Gastrocnemius medialis (tissue), 4 donors: Measurements from ENCODE around the gene GADD45GIP1.

ENCODE experiments used
- CTCF ChIP-seq, 5 experiments: fragments of 450-650 bp in 3 of 5; fragments of 200-600 bp in 2 of 5; sonication (generic) in 2 of 5; IDR thresholded peaks in 4 of 5; conservative IDR thresholded peaks in 1 of 5; 1 replicate in 4 of 5; 2 replicates in 1 of 5; pipeline ENCODE4 v1.5.1; 2016 to 2019; ENCODE audit warnings: antibody characterized with exemption in 5 of 5, mild to moderate bottlenecking in 3 of 5, moderate library complexity in 3 of 5
- POLR2A ChIP-seq, 2 donors: fragments of 450-650 bp; IDR thresholded peaks; one replicate each; pipeline ENCODE4 v1.6.1; 2017; ENCODE audit warnings: antibody characterized with exemption in 2 of 2, mild to moderate bottlenecking in 2 of 2, moderate library complexity in 2 of 2

GRCh38 chr19:12992729-12993128 lies 35.7 kb upstream of the GADD45GIP1 start:
- TF ChIP-seq CTCF (IDR thresholded peaks at IDR 0.05 in 4 of 5, conservative IDR thresholded peaks at IDR 0.05 in 1 of 5) (no peak), POLR2A (IDR thresholded peaks at IDR 0.05) (no peak)
